GM03348 (cell line): ENCODE data around the gene ATP1B4.

Experiments used
- DNase-seq: peaks from one replicate; pipeline ENCODE4 v3.0.0; 2012; ENCODE audit warnings: low spot score

The ATP1B4 gene

GRCh38 chrX:120377179-120377578 is 15.3 kb downstream of the ATP1B4 start:
- no peak for DNase-seq

- no peak for DNase-seq
These were observed 15.8 kb downstream of the ATP1B4 start for GRCh38 chrX:120377715-120378114.

GRCh38 chrX:120378570-120378969 is 16.7 kb downstream of the ATP1B4 start:
- no peak for DNase-seq

GRCh38 chrX:120379937-120380681 is 18.2 kb downstream of the ATP1B4 start:
- no peak for DNase-seq

GRCh38 chrX:120380699-120381098 is 18.8 kb downstream of the ATP1B4 start:
- no peak for DNase-seq

GRCh38 chrX:120401301-120401700 is 39.4 kb downstream of the ATP1B4 start:
- DNase-seq = no peak

GRCh38 chrX:120402369-120402768 is 40.5 kb downstream of the ATP1B4 start:
- no peak for DNase-seq

- no peak for DNase-seq
These were observed 44.7 kb downstream of the ATP1B4 start for GRCh38 chrX:120406638-120407037.

GRCh38 chrX:120408168-120408567 is 46.3 kb downstream of the ATP1B4 start:
- no peak for DNase-seq

GRCh38 chrX:120419463-120419862 is 57.6 kb downstream of the ATP1B4 start:
- no peak for DNase-seq

GRCh38 chrX:120426599-120426998 is 64.7 kb downstream of the ATP1B4 start:
- no peak for DNase-seq

GRCh38 chrX:120428309-120428708 is 66.4 kb downstream of the ATP1B4 start:
- no peak for DNase-seq

GRCh38 chrX:120429776-120430540 is 68.1 kb downstream of the ATP1B4 start:
- DNase-seq = no peak
